SU-DHL-6 (cell line): Measurements from ENCODE around the gene TOP1.

Source experiments
- H2AFZ ChIP-seq: fragments of 200-600 bp; sonication (generic); 2 replicates; pipeline ENCODE4 v1.6.1; 2014; ENCODE audit warnings: low read depth, mild to moderate bottlenecking, moderate library complexity, mixed read lengths, antibody characterized with exemption, low read length; ENCODE audit not compliant: severe bottlenecking
- H3F3A ChIP-seq: fragments of 200-600 bp; shearing (Covaris generic); 2 replicates; pipeline ENCODE4 v1.6.0; 2016; ENCODE audit warnings: antibody characterized with exemption, mild to moderate bottlenecking; ENCODE audit not compliant: insufficient read depth
- H3K27ac ChIP-seq: fragments of 200-600 bp; sonication (generic); 2 replicates; pipeline ENCODE4 v1.5.1; 2016; ENCODE audit warnings: low read depth, mild to moderate bottlenecking, low read length, moderate library complexity, mixed read lengths
- H3K27me3 ChIP-seq: fragments of 200-600 bp; sonication (generic), shearing (Covaris generic); 2 replicates; pipeline ENCODE4 v1.6.0; 2014; ENCODE audit warnings: mild to moderate bottlenecking, low read length
- H3K36me3 ChIP-seq: fragments of 200-600 bp; sonication (generic); 2 replicates; pipeline ENCODE4 v1.6.1; 2014; ENCODE audit warnings: mild to moderate bottlenecking, low read length, mixed read lengths
- H3K4me2 ChIP-seq: fragments of 300-600, 200-600 bp; shearing (Covaris generic), sonication (generic); 2 replicates; pipeline ENCODE4 v1.6.0; 2014; ENCODE audit warnings: low read length, low read depth, mild to moderate bottlenecking; ENCODE audit not compliant: poor library complexity, severe bottlenecking
- H3K4me3 ChIP-seq: fragments of 200-600 bp; sonication (generic); 2 replicates; pipeline ENCODE4 v1.5.1; 2014; ENCODE audit warnings: antibody characterized with exemption, low read length, mild to moderate bottlenecking, mixed read lengths; ENCODE audit not compliant: insufficient read depth, poor library complexity, severe bottlenecking
- H3K79me2 ChIP-seq: fragments of 200-600 bp; sonication (generic); 2 replicates; pipeline ENCODE4 v1.6.1; 2014; ENCODE audit warnings: mild to moderate bottlenecking, low read length, moderate library complexity; ENCODE audit not compliant: insufficient read depth
- H3K9ac ChIP-seq: fragments of 200-600 bp; sonication (generic); 2 replicates; pipeline ENCODE4 v1.7.0; 2014; ENCODE audit warnings: mild to moderate bottlenecking, low read length
- H3K9me2 ChIP-seq: fragments of 200-600 bp; sonication (generic); replicated peaks from 2 replicates; pipeline ENCODE4 v1.6.1; 2014; ENCODE audit warnings: low read length; ENCODE audit not compliant: insufficient read depth
- H3K9me3 ChIP-seq: fragments of 200-600 bp; sonication (generic); 2 replicates; pipeline ENCODE4 v1.6.1; 2014; ENCODE audit warnings: low read length, mixed read lengths; ENCODE audit not compliant: insufficient read depth
- H4K20me1 ChIP-seq: fragments of 200-600 bp; sonication (generic); 2 replicates; pipeline ENCODE4 v1.6.1; 2014; ENCODE audit warnings: low read depth, mild to moderate bottlenecking, antibody characterized with exemption, low read length, moderate library complexity, mixed read lengths
- EZH2phosphoT487 ChIP-seq: fragments of 200-600 bp; sonication (generic), shearing (Covaris generic); conservative IDR thresholded peaks from 2 replicates; pipeline ENCODE4 v1.6.1; 2018; ENCODE audit warnings: mild to moderate bottlenecking, antibody characterized with exemption, low read length, moderate library complexity, mixed read lengths
- TF ChIP-seq, protein P1 (sequence below): fragments of 200-600 bp; sonication (generic); IDR thresholded peaks from one replicate; pipeline ENCODE4 v1.5.1; 2017; ENCODE audit warnings: antibody characterized with exemption, mild to moderate bottlenecking, low read length, moderate library complexity; ENCODE audit not compliant: insufficient read depth, poor library complexity, severe bottlenecking

Gene TOP1

DNA sequence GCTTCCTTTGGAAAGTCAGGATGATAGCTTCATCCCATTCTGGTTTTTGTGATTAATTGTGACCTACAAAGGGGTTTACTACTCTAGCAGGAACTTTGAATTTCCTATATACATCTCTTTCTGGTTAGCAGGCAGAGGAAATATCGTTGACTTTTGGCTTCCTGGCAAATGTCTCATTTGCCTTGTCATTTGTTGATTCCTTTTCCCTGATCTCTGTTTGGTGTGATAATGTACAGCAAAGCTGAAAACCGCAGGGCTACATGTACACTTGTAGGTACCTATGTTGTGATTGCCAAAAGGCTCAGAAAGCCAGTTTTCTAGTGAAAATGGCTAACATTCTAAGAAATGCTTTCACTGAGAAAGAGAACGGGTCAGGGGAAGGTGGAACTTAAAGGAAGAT lies 44.3 kb downstream of the TOP1 start:
- H3K36me3 ChIP-seq: peaks cover 12% of the 10 kb centered on the region; the same call in 1 of the 2 replicates
- no peak overlapping the region for H3K27ac ChIP-seq
- H3K27me3 ChIP-seq: no peaks in the 10 kb centered on the region
- TF ChIP-seq, protein P1, sequence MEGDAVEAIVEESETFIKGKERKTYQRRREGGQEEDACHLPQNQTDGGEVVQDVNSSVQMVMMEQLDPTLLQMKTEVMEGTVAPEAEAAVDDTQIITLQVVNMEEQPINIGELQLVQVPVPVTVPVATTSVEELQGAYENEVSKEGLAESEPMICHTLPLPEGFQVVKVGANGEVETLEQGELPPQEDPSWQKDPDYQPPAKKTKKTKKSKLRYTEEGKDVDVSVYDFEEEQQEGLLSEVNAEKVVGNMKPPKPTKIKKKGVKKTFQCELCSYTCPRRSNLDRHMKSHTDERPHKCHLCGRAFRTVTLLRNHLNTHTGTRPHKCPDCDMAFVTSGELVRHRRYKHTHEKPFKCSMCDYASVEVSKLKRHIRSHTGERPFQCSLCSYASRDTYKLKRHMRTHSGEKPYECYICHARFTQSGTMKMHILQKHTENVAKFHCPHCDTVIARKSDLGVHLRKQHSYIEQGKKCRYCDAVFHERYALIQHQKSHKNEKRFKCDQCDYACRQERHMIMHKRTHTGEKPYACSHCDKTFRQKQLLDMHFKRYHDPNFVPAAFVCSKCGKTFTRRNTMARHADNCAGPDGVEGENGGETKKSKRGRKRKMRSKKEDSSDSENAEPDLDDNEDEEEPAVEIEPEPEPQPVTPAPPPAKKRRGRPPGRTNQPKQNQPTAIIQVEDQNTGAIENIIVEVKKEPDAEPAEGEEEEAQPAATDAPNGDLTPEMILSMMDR: no peak
- no peak for TF ChIP-seq EZH2phosphoT487
- H3F3A ChIP-seq: no peaks in the 10 kb centered on the region
- H3K79me2 ChIP-seq: peaks cover 81% of the 10 kb centered on the region
- H4K20me1 ChIP-seq: no peaks in the 10 kb centered on the region; the same call in 1 of the 2 replicates
- H3K4me2 ChIP-seq: no peak overlapping the region
- H3K9me3 ChIP-seq: no peaks in the 10 kb centered on the region
- no peak overlapping the region for H3K9ac ChIP-seq
- H2AFZ ChIP-seq: no peak overlapping the region
- no peaks in the 10 kb centered on the region for H3K9me2 ChIP-seq
- H3K4me3 ChIP-seq: no peak overlapping the region

DNA sequence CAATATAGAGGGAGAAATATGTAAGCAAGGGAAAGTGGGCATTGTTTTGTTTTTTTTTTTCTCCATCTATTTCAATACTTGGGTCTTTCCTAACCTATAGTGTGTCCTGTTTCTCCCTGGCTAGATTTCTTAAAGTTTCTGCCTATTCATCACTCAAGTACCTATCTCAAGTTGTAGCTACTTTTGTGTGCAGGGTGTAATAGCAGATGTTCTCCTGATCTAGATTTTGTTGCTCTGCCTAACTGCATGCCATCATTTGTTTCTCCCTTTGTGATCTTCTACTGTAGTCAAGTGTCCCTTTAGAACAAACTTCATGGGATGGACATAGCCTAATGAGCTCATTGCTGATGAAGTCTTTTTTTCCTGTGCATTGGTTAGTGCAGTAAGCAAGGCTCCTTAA lies 45.8 kb downstream of the TOP1 start:
- Histone ChIP-seq H3K4me2 (no peak overlapping the region), H3K79me2 (peaks cover 70% of the 10 kb centered on the region), H3K4me3 (no peak overlapping the region), H3K27me3 (no peaks in the 10 kb centered on the region), H3K9ac (no peak overlapping the region), H3K9me3 (no peaks in the 10 kb centered on the region), H3K27ac (no peak overlapping the region), H3F3A (no peaks in the 10 kb centered on the region), H2AFZ (no peak overlapping the region), H3K9me2 (no peaks in the 10 kb centered on the region), H4K20me1 (no peaks in the 10 kb centered on the region; the same call in 1 of the 2 replicates), H3K36me3 (peaks cover 18% of the 10 kb centered on the region; the same call in 1 of the 2 replicates)
- TF ChIP-seq, protein P1: no peak
- no peak for TF ChIP-seq EZH2phosphoT487

DNA sequence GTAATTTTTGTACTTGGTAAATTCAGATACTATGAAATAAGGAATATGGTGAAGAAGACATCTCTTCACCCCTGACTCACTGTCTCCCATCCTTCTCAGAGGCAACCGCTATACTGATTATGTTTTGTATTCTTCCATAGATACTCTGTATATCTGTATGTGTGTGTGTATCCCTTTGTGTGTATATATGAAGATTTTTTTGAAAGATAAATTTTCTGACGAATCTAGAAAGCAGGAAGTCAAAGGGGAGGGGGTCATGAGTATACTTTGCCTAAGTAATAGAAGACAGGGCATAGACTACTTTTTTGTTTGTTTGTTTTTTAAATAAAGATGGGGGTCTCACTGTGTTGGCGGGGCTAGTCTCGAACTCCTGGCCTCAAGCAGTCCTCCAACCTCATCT lies 48.2 kb downstream of the TOP1 start:
- H3K27me3 ChIP-seq: no peaks in the 10 kb centered on the region
- H3F3A ChIP-seq: no peaks in the 10 kb centered on the region
- no peak overlapping the region for H2AFZ ChIP-seq
- H3K36me3 ChIP-seq: peaks cover 36% of the 10 kb centered on the region
- no peaks in the 10 kb centered on the region for H3K9me3 ChIP-seq
- peaks cover 46% of the 10 kb centered on the region for H3K79me2 ChIP-seq
- no peak overlapping the region for H3K27ac ChIP-seq
- no peaks in the 10 kb centered on the region; the same call in 1 of the 2 replicates for H4K20me1 ChIP-seq
- H3K9ac ChIP-seq: no peak overlapping the region
- H3K4me2 ChIP-seq: no peak overlapping the region
- no peak overlapping the region for H3K4me3 ChIP-seq
- H3K9me2 ChIP-seq: no peaks in the 10 kb centered on the region
- TF ChIP-seq EZH2phosphoT487: no peak
- TF ChIP-seq, protein P1: no peak
